Activated T-cell treated with anti-CD3 and anti-CD28 coated beads, Interleukin-2, amount 50 U/mL, for 24 hours (primary cell): Measurements from ENCODE around the gene OR7A5.
"Not testable (repeated sequence)": the region's sequence is repeated elsewhere in the genome, so short reads cannot be mapped to it uniquely, and the experiment has no call there.

Experiments used
- DNase-seq: peaks from one replicate; pipeline ENCODE4 v3.0.0-alpha.2; 2020
- H3K27ac Mint-ChIP-seq: 2 replicates; pipeline ENCODE4 v1.8.0; 2020; ENCODE audit warnings: mild to moderate bottlenecking, mixed read lengths
- H3K27me3 Mint-ChIP-seq: 2 replicates; pipeline ENCODE4 v1.8.0; 2020; ENCODE audit warnings: mixed read lengths
- H3K36me3 Mint-ChIP-seq: 2 replicates; pipeline ENCODE4 v1.8.0; 2020; ENCODE audit warnings: low read depth, mixed read lengths
- H3K4me1 Mint-ChIP-seq: 2 replicates; pipeline ENCODE4 v1.8.0; 2020; ENCODE audit warnings: low read depth, mixed read lengths
- H3K4me3 Mint-ChIP-seq: 2 replicates; pipeline ENCODE4 v1.8.0; 2020; ENCODE audit warnings: mild to moderate bottlenecking, moderate library complexity, mixed read lengths
- H3K9me3 Mint-ChIP-seq: 2 replicates; pipeline ENCODE4 v1.8.0; 2020; ENCODE audit warnings: mixed read lengths

OR7A5 gene

DNA sequence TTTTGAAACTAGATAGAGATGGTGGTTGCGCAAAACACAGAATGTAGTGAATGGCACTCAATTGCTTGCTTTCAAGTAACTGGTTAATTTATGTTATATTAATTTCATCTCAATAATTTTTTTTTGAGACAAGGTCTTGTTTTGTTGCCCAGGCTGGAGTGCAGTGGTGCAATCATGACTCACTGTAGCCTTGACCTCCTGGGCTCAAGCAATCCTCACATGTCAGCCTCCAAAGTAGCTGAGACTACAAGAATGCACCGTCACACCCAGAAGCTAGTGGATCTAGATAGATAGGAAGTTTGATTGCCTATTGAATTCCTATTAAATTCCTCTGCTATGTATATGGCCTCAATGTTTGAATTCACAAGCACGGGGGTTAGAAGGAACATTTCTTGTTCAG, 30.2 kb downstream of the OR7A5 start:
- no peak overlapping the region for H3K27ac Mint-ChIP-seq
- peaks cover 16% of the 10 kb centered on the region for H3K27me3 Mint-ChIP-seq
- peaks cover 2% of the 10 kb centered on the region for H3K4me1 Mint-ChIP-seq
- H3K36me3 Mint-ChIP-seq = no peaks in the 10 kb centered on the region
- H3K9me3 Mint-ChIP-seq = no peaks in the 10 kb centered on the region
- no peak for DNase-seq
- no peak overlapping the region for H3K4me3 Mint-ChIP-seq

DNA sequence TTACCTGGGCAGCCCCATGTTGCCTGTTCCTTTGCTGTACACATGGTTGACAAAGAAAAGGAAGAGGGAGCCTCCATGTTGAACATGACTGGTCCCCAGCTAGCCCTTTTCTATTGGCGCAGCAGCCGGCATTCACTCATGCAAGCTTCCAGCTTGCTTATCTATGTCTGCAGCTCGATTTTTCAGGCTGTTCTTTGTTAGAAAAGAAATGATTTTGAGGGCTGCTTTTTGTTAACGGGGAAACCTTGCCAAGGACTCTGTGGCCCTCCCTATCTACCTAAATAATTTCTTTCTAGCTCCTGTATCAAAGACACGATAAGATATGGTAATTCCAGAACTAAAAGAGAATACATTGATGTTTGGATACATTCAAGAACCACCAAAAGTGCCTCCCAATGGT, 36.2 kb downstream of the OR7A5 start:
- no peak overlapping the region for H3K4me3 Mint-ChIP-seq
- no peak for DNase-seq
- H3K4me1 Mint-ChIP-seq = peaks cover 1% of the 10 kb centered on the region
- peaks cover 23% of the 10 kb centered on the region for H3K27me3 Mint-ChIP-seq
- no peak overlapping the region for H3K27ac Mint-ChIP-seq
- H3K36me3 Mint-ChIP-seq = no peaks in the 10 kb centered on the region
- H3K9me3 Mint-ChIP-seq = no peaks in the 10 kb centered on the region

DNA sequence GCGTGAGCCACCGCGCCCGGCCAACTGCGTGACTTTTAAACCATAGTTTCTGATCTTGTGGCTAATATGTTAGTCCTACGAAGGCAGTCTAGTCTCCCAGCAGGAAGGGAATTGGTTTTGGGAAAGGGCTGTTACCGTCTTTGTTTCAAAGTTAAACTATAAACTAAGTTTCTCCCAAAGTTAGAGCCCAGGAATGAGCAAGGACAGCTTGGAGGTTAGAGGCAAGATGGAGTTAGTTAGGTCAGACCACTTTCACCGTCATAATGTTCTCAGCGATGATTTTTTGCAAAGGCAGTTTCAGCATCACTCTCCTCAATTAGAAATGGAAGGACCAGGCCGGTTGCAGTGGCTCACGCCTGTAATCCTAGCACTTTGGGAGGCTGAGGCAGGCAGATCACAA, 39.0 kb downstream of the OR7A5 start:
- H3K36me3 Mint-ChIP-seq = no peaks in the 10 kb centered on the region
- no peak for DNase-seq
- H3K9me3 Mint-ChIP-seq = no peaks in the 10 kb centered on the region
- peaks cover 1% of the 10 kb centered on the region for H3K4me1 Mint-ChIP-seq
- no peak overlapping the region for H3K27ac Mint-ChIP-seq
- H3K4me3 Mint-ChIP-seq = no peak overlapping the region
- H3K27me3 Mint-ChIP-seq = peaks cover 31% of the 10 kb centered on the region

DNA sequence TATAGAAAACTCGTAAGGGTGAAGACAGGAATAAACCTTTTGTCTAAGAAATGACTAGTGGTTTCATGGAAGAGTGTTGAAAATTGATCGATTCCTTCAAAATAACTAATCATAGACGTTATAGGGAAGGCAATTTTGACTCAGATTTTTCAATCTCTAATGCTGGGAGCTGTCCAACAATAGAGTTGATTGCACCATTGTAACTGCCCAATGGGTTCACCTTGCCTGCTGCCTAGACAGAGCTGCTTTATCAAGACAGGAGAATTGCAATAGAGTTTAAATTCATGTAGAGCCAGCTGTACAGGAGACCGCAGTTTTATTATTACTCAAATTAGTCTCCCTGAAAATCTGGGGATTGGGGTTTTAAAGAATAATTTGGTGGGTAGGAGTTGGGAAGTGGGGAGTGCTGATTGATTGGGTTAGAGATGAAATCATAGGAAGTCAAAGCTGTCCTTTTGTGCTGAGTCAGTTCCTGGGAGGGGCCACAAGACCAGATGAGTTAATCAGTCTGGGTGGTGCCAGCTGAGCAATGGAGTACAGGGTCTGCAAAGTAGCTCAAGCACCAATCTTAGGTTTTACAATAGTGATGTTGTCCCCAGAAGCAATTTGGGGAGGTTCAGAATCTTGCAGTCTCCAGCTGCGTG, 39.8 kb downstream of the OR7A5 start:
- no peak overlapping the region for H3K4me3 Mint-ChIP-seq
- no peaks in the 10 kb centered on the region for H3K9me3 Mint-ChIP-seq
- DNase-seq = no peak
- peaks cover 1% of the 10 kb centered on the region for H3K4me1 Mint-ChIP-seq
- H3K27me3 Mint-ChIP-seq = peaks cover 31% of the 10 kb centered on the region
- H3K36me3 Mint-ChIP-seq = no peaks in the 10 kb centered on the region
- no peak overlapping the region for H3K27ac Mint-ChIP-seq

DNA sequence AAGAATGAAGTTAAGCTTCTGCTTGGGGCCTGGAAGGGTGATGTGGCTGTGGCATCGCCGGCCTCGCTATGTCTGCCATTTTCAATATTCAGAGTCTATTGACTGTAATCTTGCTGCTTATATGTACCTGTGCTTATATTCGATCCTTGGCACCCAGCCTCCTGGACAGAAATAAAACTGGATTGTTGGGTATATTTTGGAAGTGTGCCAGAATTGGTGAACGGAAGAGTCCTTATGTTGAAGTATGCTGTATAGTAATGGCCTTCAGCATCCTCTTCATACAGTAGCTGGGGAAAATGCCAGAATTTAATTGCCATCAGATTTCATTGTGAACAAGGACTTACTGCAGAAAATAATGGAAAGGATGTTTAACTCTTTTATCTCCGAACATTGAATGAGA, 42.7 kb downstream of the OR7A5 start:
- not testable (repeated sequence) for H3K27ac Mint-ChIP-seq, H3K4me3 Mint-ChIP-seq, H3K4me1 Mint-ChIP-seq

DNA sequence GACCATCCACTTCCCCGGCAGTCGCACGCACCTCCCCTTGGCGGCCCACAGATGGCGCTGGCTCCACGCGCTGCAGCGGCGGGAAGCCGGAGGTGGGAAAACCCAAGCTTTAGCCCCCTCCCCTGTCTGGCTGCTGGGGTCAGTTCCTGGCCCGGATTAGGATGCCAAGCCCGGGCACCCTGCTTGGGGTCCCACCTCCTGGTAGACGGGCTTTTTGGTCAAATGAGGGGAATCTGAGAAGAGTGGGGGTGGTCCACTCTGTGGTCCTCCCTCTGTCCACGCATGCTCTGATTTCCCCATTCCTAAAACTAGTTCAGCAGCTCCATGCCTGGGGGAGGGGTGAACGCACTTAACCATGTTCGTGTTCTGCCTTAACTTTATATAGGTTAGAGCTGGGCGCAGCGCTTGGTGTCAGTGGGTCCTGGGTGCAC, 48.5 kb downstream of the OR7A5 start:
- Mint-ChIP-seq H3K36me3 (no peaks in the 10 kb centered on the region), H3K27ac (no peak overlapping the region), H3K4me3 (no peak overlapping the region), H3K27me3 (peaks cover 33% of the 10 kb centered on the region), H3K9me3 (no peaks in the 10 kb centered on the region), H3K4me1 (peaks cover 23% of the 10 kb centered on the region)
- DNase-seq = no peak

More for the DNA sequence above, 42.7 kb downstream of the OR7A5 start:
- not testable (repeated sequence) for H3K36me3 Mint-ChIP-seq, DNase-seq, H3K9me3 Mint-ChIP-seq
- peaks cover 22% of the 10 kb centered on the region for H3K27me3 Mint-ChIP-seq

DNA sequence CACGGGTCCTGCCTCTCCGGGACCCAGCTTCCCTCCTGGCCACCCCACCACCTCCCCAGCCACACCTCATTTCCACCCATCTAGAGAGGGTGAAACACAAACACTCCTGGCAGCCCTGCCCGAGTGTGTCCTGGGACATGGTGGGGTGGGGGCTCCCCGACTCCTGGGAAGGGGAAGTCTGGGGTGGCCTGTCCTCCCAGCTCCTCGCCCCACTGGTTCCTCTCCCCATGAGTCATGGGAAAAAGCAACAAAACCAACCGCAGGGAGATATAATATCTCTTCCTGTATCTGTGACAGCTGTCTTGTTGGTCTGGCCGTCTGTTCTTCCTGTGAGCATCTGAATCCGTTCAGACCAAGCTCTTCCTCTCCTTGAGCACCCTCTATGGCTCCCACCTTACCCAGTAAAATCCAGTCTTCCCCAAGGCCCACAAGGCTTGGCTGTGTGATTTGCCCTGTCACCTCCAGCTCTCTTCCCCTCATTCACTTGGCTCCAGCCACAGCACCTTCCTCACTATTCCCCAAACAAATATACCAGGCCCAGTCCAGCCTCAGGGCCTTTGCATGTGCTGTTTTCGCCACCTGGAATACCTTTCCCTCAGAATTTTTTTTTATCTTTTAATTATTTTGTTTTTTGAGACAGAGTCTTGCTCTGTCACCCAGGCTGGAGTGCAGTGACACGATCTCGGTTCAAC, 49.7 kb downstream of the OR7A5 start:
- not testable (repeated sequence) for H3K4me3 Mint-ChIP-seq, H3K9me3 Mint-ChIP-seq, DNase-seq, H3K36me3 Mint-ChIP-seq
- Mint-ChIP-seq H3K27me3 (peaks cover 36% of the 10 kb centered on the region), H3K4me1 (peaks cover 23% of the 10 kb centered on the region), H3K27ac (peak overlapping the region; percentile 56)

DNA sequence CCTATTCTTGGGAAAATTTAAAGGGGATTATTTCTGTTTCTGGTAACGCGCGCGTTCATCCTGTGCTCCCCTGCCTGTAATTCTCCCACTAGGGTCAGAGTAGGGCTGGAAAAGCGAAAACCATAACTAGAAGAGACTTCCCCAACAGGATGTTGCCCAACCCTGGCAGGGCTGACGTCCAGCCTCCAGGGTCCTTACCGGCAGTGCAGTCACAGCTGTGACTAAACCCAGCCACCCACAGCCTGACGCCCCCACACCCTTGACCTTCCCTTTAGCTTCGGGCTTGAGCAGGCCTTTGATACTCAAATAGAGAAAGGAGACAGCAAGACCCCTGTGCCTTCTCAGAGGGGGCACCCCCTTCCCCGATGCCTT, 50.3 kb downstream of the OR7A5 start:
- Mint-ChIP-seq H3K27me3 (peaks cover 36% of the 10 kb centered on the region), H3K4me1 (peaks cover 23% of the 10 kb centered on the region), H3K27ac (peak overlapping the region; percentile 56)
- H3K9me3 Mint-ChIP-seq, H3K4me3 Mint-ChIP-seq, DNase-seq, H3K36me3 Mint-ChIP-seq: not testable (repeated sequence)

DNA sequence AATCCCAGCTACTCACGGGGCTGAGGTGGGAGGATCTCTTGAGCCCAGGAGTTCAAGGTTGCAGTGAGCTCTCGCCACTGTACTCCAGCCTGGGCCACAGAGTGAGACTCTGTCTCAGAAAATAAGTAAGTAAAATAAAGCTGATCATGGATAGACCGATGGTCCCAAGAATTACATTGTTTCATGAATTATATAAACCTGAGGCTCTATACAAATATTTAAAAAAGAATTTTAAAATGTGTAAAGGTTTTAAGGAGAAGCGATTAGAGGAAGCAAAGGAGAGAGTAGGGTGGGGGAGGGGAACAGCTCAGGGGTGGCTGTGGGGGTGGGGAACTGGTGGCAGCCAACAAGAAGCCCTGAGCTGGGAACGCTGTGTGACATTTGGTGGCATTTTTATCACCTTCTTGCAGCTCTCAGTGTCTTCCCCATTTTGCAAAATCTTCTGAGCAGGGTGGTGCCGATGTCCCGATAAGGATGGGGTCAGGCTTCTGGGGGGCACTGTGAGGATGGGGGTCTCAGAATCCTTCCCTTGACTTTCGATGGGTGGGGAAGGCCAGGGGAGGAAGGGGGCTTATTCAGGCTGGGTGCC, 51.5 kb downstream of the OR7A5 start:
- not testable (repeated sequence) for H3K9me3 Mint-ChIP-seq, DNase-seq, H3K27ac Mint-ChIP-seq, H3K4me3 Mint-ChIP-seq, H3K36me3 Mint-ChIP-seq
- Mint-ChIP-seq H3K4me1 (peaks cover 23% of the 10 kb centered on the region), H3K27me3 (peaks cover 46% of the 10 kb centered on the region)

DNA sequence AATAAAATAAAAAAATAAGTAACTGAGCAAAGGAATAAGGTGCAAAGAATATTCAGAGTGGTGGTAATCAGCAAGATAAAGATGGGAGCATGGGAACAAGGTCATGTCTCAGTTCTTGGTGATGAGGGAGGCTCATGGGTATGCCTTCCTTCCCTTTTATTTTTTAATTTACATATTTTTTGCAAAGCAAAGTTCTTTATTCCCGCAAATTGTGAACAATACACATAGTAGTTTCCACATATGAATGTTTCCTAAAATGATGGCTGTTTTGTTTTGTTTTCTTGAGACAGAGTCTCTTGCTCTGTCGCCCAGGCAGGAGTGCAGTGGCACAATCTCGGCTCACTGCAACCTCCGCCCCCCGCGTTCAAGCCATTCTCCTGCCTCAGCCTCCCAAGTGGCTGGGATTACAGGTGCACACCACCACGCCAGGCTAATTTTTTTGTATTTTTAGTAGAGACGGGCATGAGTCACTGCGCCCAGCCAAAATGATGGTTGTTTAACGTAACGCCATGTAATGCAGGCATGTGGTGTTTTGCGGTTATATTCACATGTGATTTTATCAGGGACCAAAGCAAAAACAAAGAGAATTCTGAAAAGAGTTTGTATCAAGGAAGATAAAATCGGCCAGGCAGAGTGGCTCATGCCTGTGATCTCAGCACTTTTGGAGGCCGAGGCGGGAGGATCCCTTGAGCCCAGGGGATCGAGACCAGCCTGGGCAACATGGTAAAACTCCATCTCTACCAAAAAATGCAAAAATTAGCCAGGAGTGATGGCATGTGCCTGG, 52.2 kb downstream of the OR7A5 start:
- Mint-ChIP-seq H3K27me3 (peaks cover 51% of the 10 kb centered on the region), H3K4me1 (peaks cover 23% of the 10 kb centered on the region), H3K36me3 (no peaks in the 10 kb centered on the region), H3K9me3 (no peaks in the 10 kb centered on the region), H3K4me3 (no peak overlapping the region), H3K27ac (no peak overlapping the region)
- no peak for DNase-seq

DNA sequence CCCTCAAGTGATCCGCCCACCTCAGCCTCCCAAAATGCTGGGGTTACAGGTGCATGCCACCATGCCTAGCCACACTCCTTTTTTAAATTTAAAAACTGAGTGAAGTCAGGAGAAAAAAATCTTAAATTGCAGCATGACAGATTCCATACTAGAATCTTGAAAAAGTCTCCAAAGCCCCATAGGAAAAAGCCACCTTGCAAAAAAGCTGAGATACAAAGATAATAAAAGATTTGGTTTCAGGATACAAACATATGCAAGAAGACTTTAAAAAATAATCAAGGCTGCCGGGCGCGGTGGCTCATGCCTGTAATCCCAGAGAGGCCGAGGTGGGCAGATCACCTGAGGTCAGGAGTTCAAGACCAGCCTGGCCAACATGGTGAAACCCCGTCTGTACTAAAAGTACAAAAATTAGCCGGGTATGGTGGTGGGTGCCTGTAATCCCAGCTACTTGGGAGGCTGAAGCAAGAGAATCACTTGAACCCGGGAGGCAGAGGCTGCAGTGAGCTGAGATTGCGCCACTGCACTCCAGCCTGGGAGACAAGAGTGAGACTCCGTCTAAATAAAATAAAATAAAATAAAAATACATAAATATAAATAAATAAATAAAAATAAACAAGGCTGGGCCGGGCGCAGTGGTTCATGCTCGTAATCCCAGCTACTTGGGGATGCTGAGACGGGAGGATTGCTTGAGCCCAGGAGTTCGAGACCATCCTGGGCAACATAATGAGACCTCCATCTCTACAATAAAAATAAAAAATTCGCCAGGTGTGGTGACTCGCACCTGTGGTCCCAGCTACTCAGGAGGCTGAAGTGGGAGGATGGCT, 53.1 kb downstream of the OR7A5 start:
- peaks cover 21% of the 10 kb centered on the region for H3K4me1 Mint-ChIP-seq
- H3K4me3 Mint-ChIP-seq, H3K9me3 Mint-ChIP-seq: not testable (repeated sequence)

DNA sequence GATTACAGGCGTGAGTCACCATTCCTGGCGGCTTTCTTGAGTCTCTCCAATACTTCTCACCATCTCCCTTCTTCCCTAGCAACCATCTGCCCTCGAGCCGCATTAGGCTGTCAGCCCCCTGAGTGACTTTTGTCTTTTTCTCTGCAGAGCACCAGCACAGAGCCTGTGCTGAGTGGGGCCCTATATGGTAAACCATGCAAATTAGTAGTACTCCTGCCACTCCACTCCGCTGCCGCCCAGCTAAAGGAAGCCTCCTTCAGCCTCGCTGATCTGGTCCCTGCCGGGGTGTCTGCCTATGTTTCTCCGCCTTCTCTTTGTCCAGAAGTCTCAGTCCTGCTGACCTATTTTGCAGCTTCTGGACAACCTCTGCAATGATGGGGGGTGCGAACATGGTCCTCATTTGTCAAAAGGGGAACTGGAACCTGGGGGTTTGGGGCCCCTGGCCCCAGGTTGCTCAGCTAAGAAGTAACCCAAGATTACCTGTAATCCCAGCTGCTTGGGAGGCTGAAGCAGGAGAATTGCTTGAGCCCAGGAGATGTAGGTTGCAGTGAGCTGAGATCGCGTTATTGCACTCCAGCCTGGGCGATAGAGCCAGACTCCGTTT, 54.3 kb downstream of the OR7A5 start:
- H3K27ac Mint-ChIP-seq, DNase-seq, H3K9me3 Mint-ChIP-seq, H3K4me3 Mint-ChIP-seq, H3K36me3 Mint-ChIP-seq: not testable (repeated sequence)
- Mint-ChIP-seq H3K27me3 (peaks cover 61% of the 10 kb centered on the region), H3K4me1 (peaks cover 23% of the 10 kb centered on the region)

More for the DNA sequence above, 53.1 kb downstream of the OR7A5 start:
- H3K36me3 Mint-ChIP-seq, H3K27ac Mint-ChIP-seq, DNase-seq: not testable (repeated sequence)
- H3K27me3 Mint-ChIP-seq = peaks cover 58% of the 10 kb centered on the region

DNA sequence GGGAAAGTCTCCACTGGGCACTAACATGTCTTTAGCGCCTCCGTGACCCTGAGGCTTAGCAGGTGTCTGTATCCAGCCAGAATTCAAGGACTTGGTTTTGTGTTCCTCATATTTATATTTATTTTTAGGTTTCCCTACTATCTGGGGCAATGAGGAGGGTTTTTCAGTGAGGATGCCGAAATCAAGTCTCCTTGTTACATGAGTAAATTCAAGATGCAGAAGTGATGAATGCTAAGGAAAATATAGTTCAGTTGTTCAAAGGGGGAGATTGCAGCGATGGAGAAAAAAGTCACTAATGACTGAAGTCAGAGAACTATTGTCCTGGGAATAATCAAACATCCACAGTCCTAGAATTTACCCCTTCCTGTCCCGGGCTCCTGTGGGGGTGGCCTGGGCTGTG, 55.8 kb downstream of the OR7A5 start:
- H3K9me3 Mint-ChIP-seq = no peaks in the 10 kb centered on the region
- peaks cover 15% of the 10 kb centered on the region for H3K4me1 Mint-ChIP-seq
- H3K36me3 Mint-ChIP-seq = no peaks in the 10 kb centered on the region
- peaks cover 61% of the 10 kb centered on the region for H3K27me3 Mint-ChIP-seq
- no peak overlapping the region for H3K4me3 Mint-ChIP-seq
- H3K27ac Mint-ChIP-seq = no peak overlapping the region
- DNase-seq = no peak
